ENCODE results near the gene PLEKHG4.

DNA sequence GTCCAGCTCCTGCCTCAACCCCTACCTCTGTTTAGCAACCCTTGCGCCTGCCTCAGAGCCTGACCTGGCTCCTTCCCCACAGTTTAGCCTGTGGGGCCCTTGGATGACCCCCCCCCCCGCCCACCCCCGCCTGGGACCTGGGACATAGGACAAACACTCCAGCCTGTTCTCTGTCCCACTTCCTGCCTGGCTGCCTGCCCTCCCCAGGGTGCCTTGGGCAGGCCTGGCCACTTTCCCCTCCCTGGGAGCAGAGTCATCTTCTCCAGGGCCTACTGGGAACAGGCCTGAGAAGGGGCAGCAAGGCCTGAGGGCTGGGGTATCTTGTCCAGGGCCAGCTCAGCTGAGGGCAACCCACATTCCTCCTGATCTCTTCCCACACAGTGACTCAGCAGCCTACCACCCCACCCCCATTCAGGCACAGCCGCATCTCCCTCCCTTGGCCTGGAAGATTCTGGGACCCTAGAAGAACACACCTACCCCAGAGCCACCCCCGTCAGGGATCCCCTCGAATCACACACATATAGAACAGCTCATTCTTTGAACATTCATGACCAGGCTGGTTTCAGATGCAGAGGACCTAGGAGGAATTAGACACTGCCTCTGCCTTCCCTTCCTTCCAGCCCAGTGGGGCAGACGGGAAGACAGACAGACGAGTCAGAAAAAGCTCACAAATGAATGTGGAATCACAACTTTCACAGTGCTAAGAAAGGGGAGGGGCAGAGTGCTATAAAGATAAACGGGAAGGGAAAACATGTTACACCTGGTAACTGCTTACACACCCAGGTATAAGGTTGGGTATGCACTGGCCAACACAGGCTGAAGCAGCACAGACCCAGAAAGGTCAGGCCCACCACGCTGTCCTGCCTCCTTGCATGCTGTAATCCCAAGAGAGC, 38.1 kb upstream of the PLEKHG4 start:
- TF ChIP-seq POLR2A (IDR thresholded peaks at IDR 0.05; ENCODE audit: low read length) (no peak), GATA1 (IDR thresholded peaks at IDR 0.05; ENCODE audit: low read depth, low read length) (no peak)
